Vagina (tissue), 2 donors: ENCODE measurements around the gene GAGE1.

Experiments used
- CTCF ChIP-seq, 3 experiments: fragments of 450-650 bp in 2 of 3; fragments of 200-600 bp in 1 of 3; sonication (generic) in 1 of 3; IDR thresholded peaks; one replicate each; pipeline ENCODE4 v1.5.1; 2017 to 2019; ENCODE audit warnings: antibody characterized with exemption in 3 of 3, mild to moderate bottlenecking in 2 of 3, moderate library complexity in 2 of 3
- POLR2A ChIP-seq, 2 donors: fragments of 450-650 bp; IDR thresholded peaks; one replicate each; pipeline ENCODE4 v1.6.1; 2017; ENCODE audit warnings: antibody characterized with exemption in 2 of 2, mild to moderate bottlenecking in 2 of 2, moderate library complexity in 2 of 2

DNA sequence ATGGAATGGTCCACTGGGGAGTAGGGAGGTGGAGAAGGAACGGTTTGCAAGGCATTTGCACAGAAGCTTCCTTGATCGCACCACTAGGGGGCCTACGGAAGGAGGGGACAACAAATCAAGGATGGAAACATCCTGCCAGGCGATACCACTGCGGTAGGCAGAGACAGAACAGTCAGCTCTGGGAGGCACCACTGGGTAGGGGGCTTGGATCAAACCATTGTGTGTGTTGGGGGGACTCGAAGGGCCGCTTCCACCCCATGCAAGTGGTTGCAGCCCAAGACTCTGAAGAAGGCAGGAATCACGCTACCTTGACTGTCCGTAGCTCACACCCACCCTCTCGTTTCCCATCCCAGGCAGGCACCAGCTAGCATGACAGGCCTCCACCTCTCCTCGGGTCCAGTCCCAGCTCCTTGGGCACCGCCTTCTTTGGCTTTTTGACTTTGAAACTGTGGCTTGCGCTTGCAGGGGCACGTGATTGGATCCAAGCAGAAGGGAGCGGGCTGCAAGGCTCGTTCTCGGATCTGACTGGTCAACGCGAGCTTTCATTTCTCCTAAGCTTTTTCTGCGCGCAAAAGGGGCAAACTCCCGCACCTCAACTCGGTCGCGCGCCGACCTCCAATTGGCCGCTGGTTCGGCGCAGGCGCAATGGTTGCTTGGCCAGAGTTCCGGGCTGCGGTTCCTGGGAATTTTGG is 28.4 kb downstream of the GAGE1 start:
- TF ChIP-seq CTCF (IDR thresholded peaks at IDR 0.05) = no peak
- TF ChIP-seq POLR2A (IDR thresholded peaks at IDR 0.05) = no peak
